Lower leg skin (tissue), 4 donors: Measurements from ENCODE around the gene SCYGR4. TPM values are rescaled to one million over a fixed set of nuclear protein-coding genes. Genes with fewer than 3 reads are reported as not detected.
"Not testable (repeated sequence)": the region's sequence is repeated elsewhere in the genome, so short reads cannot be mapped to it uniquely, and the experiment has no call there.

ENCODE experiments used
- DNase-seq, 2 donors: peaks; one replicate each; pipeline ENCODE4 v3.0.0-alpha.2; 2019; ENCODE audit warnings: low spot score in 2 of 2
- H3K4me3 ChIP-seq: fragments of 200-600 bp; sonication (generic); 2 replicates; pipeline ENCODE4 v1.5.1; 2017; ENCODE audit warnings: mild to moderate bottlenecking, low read depth; ENCODE audit not compliant: poor library complexity, severe bottlenecking
- CTCF ChIP-seq, 3 donors: fragments of 450-650 bp; IDR thresholded peaks; one replicate each; pipeline ENCODE4 v1.5.1; 2016; ENCODE audit warnings: antibody characterized with exemption in 3 of 3, mild to moderate bottlenecking in 3 of 3, moderate library complexity in 2 of 3
- POLR2A ChIP-seq, 2 donors: fragments of 450-650 bp; IDR thresholded peaks; one replicate each; pipeline ENCODE4 v1.6.1; 2016 to 2017; ENCODE audit warnings: antibody characterized with exemption in 2 of 2, mild to moderate bottlenecking in 1 of 2, moderate library complexity in 1 of 2
- WGBS, 2 donors: methylation state at CpG; one replicate each; pipeline ENCODE4 v1.1.5; 2018; 5-methylcytosine and 5-hydroxymethylcytosine counted together
- intact Hi-C: fragments of 100-400 bp; cut with DNase I; formaldehyde crosslinking; loops from one replicate; pipeline ENCODE4 v1.15.0; 2023; ENCODE audit warnings: low total_unique reads
- total RNA-seq, 4 donors: library from RNA; depleted of rRNA; stranded (reverse); fragments of >200 nt; gene quantifications; one replicate each; pipeline ENCODE4 v1.1.0, GENCODE V29; 2016

Gene SCYGR4
- total RNA-seq, 4 donors from 2014 or later = 5.1 TPM; not detected in 3

GRCh38 chr2:227597036-227597435 is 20.3 kb upstream of the SCYGR4 start:
- H3K4me3 ChIP-seq = no peak overlapping the region
- DNase-seq = no peak
- TF ChIP-seq POLR2A (IDR thresholded peaks at IDR 0.05) = no peak
- no peak for TF ChIP-seq CTCF (IDR thresholded peaks at IDR 0.05)
- intact Hi-C loops = no loop called here

DNA sequence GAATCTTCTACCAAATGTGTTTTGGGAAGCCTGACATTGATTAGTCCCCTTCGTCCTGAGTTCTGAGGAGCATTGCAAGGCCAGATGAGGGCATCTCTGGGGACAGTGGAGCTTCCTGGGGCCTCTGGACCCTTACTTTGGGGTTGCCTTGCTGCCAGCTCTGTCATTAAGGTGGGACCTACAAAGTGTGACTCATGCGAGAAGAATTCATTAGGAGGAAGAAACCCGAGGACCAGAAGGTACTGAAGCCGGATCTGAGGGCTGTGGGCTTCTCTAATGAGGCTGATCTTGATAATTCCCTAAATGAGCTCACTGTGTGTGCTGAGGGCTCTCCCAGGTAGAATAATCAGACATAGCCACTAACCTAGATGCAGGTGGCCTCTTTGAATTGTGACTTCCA is 19.3 kb upstream of the SCYGR4 start:
- TF ChIP-seq POLR2A (IDR thresholded peaks at IDR 0.05) (no peak), CTCF (IDR thresholded peaks at IDR 0.05) (no peak)
- DNase-seq = no peak
- intact Hi-C loops = no loop called here
- WGBS, 2 donors = 50 to 62% methylated on average over 4 of the region's 4 CpGs
- H3K4me3 ChIP-seq = no peak overlapping the region

DNA sequence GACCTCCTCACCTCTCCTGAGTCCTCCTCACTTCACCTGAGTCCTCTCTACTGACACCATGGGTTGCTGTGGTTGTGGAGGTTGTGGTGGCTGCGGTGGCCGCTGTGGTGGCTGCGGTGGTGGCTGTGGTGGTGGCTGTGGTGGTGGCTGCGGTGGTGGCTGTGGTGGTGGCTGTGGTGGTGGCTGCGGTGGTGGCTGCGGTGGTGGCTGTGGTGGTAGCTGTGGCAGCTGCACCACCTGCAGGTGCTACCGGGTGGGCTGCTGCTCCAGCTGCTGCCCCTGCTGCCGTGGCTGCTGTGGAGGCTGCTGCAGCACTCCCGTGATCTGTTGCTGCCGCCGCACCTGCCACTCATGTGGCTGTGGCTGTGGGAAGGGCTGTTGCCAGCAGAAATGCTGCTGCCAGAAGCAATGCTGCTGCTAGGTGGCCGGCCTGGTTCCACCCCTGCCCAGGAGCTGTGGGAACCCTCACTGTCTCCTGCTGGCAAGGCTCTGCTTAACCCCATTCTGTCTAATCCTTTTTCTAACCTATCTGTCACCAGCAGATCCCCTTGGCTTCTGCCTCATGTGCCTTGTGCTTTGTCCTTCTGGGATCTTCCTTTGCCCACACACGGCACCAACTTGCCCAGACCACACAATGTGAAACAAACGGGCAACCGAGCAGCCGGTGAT is 18.3 kb upstream of the SCYGR4 start, which contains the start of gene SCYGR2:
TSS of gene SCYGR2 (plus strand) at position 59 of the 669 bp plus-strand sequence. CDS start at position 59, 0 bp downstream.
- WGBS, 2 donors = 84 to 85% methylated on average over 14 to 16 of the region's 16 CpGs
- intact Hi-C loops, H3K4me3 ChIP-seq, DNase-seq: not testable (repeated sequence)

DNA sequence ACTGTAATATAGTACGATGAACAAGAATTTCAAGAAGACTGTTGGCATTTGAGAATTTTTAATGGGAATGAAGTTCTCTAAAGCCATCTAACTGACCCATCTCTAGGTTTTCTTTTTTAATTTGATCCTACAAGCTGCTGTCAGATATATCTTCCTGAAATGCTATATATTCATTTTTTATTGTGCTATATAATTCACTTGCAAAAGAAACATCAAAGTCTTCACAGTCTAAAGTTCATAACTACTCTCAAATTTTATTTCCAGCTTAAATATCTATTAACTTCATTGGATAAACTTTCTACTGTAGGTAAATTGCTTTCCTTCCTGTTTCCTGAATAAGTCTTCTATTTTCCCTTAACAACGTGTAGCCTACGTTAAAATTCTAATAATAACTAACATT is 14.9 kb upstream of the SCYGR4 start:
- 70 to 75% methylated on average over 3 of the region's 3 CpGs for WGBS, 2 donors
- no peak for TF ChIP-seq POLR2A (IDR thresholded peaks at IDR 0.05)
- no peak for TF ChIP-seq CTCF (IDR thresholded peaks at IDR 0.05)
- no peak for DNase-seq
- no peak overlapping the region for H3K4me3 ChIP-seq
- intact Hi-C loops = no loop called here

- WGBS, 2 donors = 47 to 71% methylated on average over 1 of the region's 1 CpG
- no peak overlapping the region for H3K4me3 ChIP-seq
- intact Hi-C loops = no loop called here
- TF ChIP-seq POLR2A (IDR thresholded peaks at IDR 0.05) (no peak), CTCF (IDR thresholded peaks at IDR 0.05) (no peak)
- DNase-seq = peak; percentile 24 to 67
Measured at GRCh38 chr2:227606476-227606875, 10.8 kb upstream of the SCYGR4 start.

- TF ChIP-seq CTCF (IDR thresholded peaks at IDR 0.05) = no peak
- no peak for TF ChIP-seq POLR2A (IDR thresholded peaks at IDR 0.05)
- 50 to 58% methylated on average over 3 of the region's 3 CpGs for WGBS, 2 donors
- intact Hi-C loops = no loop called here
Measured at GRCh38 chr2:227607941-227608340, 9.4 kb upstream of the SCYGR4 start.

More at GRCh38 chr2:227607941-227608340, 9.4 kb upstream of the SCYGR4 start:
- DNase-seq = no peak
- H3K4me3 ChIP-seq = no peak overlapping the region
